HL-60 (cell line): ENCODE results near the gene KCNAB1.

Experiments used
- DNase-seq, 2 experiments: peaks; one replicate each; pipeline ENCODE4 v3.0.0-alpha.2; 2010 to 2020; ENCODE audit warnings: low read depth in 1 of 2, low spot score in 1 of 2
- H3K27ac ChIP-seq: fragments of 250-450 bp; sonication (Bioruptor Pico); replicated peaks from 2 replicates; pipeline ENCODE4 v1.5.1; 2020; ENCODE audit warnings: mild to moderate bottlenecking, moderate library complexity
- H3K27me3 ChIP-seq: fragments of 250-450 bp; sonication (Bioruptor Pico); 2 replicates; pipeline ENCODE4 v1.5.1; 2021; ENCODE audit warnings: mild to moderate bottlenecking, moderate library complexity; ENCODE audit not compliant: insufficient read depth, poor library complexity, severe bottlenecking
- H3K4me3 ChIP-seq: replicated peaks from 2 replicates; pipeline ENCODE4 v1.5.1; 2011; ENCODE audit warnings: mild to moderate bottlenecking, control low read depth, low read length; ENCODE audit not compliant: insufficient read depth
- CTCF ChIP-seq: IDR thresholded peaks from one replicate; pipeline ENCODE4 v1.5.1; 2011; ENCODE audit warnings: low read length, control low read depth, inconsistent platforms; ENCODE audit not compliant: insufficient read depth
- GABPA ChIP-seq: IDR thresholded peaks from 2 replicates; pipeline ENCODE4 v1.6.1; 2012; ENCODE audit warnings: low read depth
- POLR2AphosphoS5 ChIP-seq: IDR thresholded peaks from 2 replicates; pipeline ENCODE4 v1.6.1; 2012; ENCODE audit warnings: low read depth
- REST ChIP-seq: IDR thresholded peaks from 2 replicates; pipeline ENCODE4 v1.6.1; 2012; ENCODE audit warnings: low read depth; ENCODE audit not compliant: insufficient replicate concordance
- SPI1 ChIP-seq: IDR thresholded peaks from 2 replicates; pipeline ENCODE4 v1.6.1; 2012; ENCODE audit warnings: low read depth, mild to moderate bottlenecking, borderline replicate concordance

KCNAB1 gene

GRCh38 chr3:156406393-156406792 lies 286.0 kb downstream of the KCNAB1 start:
- Histone ChIP-seq H3K27me3 (no peaks in the 10 kb centered on the region), H3K4me3 (no peak overlapping the region), H3K27ac (no peak overlapping the region)
- TF ChIP-seq CTCF (no peak), REST (no peak), POLR2AphosphoS5 (no peak), GABPA (no peak), SPI1 (no peak)
- DNase-seq, result no peak

GRCh38 chr3:156407617-156408225 lies 287.3 kb downstream of the KCNAB1 start:
- no peak for DNase-seq
- Histone ChIP-seq H3K27me3 (no peaks in the 10 kb centered on the region), H3K4me3 (no peak overlapping the region), H3K27ac (no peak overlapping the region)
- TF ChIP-seq REST (no peak), GABPA (no peak), SPI1 (no peak), POLR2AphosphoS5 (no peak), CTCF (no peak)

GRCh38 chr3:156409694-156410093 lies 289.3 kb downstream of the KCNAB1 start:
- TF ChIP-seq SPI1 (no peak), CTCF (no peak), POLR2AphosphoS5 (no peak), GABPA (no peak), REST (no peak)
- no peak for DNase-seq
- H3K27ac ChIP-seq, result no peak overlapping the region
- no peak overlapping the region for H3K4me3 ChIP-seq
- no peaks in the 10 kb centered on the region for H3K27me3 ChIP-seq
